Measurements from ENCODE around the gene LHB. TPM values are rescaled to one million over a fixed set of nuclear protein-coding genes. Genes with fewer than 3 reads are reported as not detected.

Gene LHB
- total RNA-seq, 2 donors from 2014 or later, result not detected

DNA sequence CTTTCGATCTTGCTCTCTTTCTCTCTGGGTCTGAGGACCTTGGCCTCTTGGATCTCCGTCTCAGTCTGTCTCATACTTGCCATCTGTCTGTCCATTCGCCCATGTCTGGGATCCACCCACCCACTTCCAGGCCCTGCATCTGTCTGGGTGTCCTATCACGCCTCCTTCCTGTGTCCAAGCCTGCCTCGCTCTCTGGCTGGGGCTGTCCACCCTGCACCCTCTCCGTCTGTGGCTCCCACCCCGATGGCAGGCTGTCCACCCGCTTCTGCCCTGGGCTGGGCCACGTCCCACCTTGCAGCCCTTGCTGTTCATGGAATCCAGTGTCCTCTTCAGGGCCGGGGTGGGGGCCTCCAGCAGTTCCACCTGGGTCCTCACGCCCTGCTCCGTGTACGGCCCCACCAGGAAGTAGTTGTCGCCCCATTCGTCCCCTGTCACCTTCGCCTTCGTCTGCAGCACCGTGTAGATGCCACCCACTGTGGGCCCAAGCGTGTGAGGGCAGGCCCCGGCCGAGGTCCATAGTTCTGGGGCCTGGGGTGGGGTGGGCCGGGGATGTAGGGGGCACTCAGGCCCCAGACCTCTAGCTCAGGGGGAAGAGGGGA, 25.8 kb downstream of the LHB start:
- no peak for DNase-seq
- Histone ChIP-seq H3K9ac (ENCODE audit: low read depth in 2 of 2, low read length in 2 of 2) (no peak overlapping the region), H3K4me1 (peaks cover 9% of the 10 kb centered on the region), H3K36me3 (no peaks in the 10 kb centered on the region), H3K27ac (no peak overlapping the region), H3K27me3 (no peaks in the 10 kb centered on the region), H3K9me3 (no peaks in the 10 kb centered on the region), H3K4me3 (no peak overlapping the region)
- TF ChIP-seq, protein P1, sequence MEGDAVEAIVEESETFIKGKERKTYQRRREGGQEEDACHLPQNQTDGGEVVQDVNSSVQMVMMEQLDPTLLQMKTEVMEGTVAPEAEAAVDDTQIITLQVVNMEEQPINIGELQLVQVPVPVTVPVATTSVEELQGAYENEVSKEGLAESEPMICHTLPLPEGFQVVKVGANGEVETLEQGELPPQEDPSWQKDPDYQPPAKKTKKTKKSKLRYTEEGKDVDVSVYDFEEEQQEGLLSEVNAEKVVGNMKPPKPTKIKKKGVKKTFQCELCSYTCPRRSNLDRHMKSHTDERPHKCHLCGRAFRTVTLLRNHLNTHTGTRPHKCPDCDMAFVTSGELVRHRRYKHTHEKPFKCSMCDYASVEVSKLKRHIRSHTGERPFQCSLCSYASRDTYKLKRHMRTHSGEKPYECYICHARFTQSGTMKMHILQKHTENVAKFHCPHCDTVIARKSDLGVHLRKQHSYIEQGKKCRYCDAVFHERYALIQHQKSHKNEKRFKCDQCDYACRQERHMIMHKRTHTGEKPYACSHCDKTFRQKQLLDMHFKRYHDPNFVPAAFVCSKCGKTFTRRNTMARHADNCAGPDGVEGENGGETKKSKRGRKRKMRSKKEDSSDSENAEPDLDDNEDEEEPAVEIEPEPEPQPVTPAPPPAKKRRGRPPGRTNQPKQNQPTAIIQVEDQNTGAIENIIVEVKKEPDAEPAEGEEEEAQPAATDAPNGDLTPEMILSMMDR (IDR thresholded peaks at IDR 0.05), result no peak
- intact Hi-C loops (cut with DNase I), result no loop called here

DNA sequence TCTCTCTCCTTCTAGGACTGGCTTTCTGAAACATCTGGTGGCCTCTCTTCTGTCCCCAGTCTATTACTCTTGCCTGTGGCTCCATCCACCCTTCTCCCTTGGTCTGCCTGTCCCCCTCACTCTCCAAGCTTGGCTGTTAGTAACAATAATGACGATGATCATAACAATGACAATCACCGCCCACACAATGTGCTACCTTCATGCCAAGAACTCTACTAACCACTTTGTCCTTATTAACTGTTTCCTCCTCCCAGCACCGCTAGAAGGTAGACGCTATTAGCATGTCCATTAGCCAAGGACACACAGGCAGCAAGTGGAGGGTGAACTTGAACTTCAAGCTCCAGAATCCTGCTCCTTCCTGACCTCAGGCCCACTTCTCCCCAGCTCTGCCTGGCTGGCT, 26.5 kb downstream of the LHB start:
- Histone ChIP-seq H3K27ac (no peak overlapping the region), H3K4me1 (peaks cover 9% of the 10 kb centered on the region), H3K36me3 (no peaks in the 10 kb centered on the region)

DNA sequence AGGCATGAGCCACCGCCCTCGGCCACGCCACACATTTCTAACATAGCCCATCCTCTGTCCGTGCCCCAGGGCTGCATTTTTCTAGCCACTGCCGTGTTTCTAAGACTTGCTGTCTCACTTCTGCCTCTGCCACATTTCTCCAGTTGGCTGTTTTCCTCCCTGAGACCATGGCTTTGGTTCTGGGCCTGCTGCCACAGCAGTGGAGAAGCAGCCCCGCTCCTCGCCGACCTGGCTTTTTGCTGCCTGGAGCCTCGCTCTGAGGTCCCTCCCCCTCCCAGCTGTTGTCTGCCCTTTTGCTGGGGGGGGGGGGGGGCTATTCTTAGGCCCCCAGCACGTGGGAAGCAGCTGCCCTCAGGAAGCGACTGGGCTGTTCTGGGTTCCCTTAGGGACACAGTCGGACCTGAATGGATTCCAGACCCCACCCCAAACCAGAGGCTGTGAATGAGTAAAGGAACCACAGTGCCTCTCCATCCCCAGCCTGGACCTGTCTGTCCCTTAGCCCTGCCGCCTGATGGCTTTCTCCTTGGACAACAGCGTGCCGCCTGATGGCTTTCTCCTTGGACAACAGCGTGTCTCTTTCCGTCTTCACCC, 27.1 kb downstream of the LHB start:
- intact Hi-C loops (cut with DNase I), result no loop called here
- H3K4me3 ChIP-seq, result no peak overlapping the region
- H3K36me3 ChIP-seq, result no peaks in the 10 kb centered on the region
- TF ChIP-seq, protein P1 (IDR thresholded peaks at IDR 0.05), result no peak
- H3K27me3 ChIP-seq, result no peaks in the 10 kb centered on the region
- H3K27ac ChIP-seq, result no peak overlapping the region
- H3K9ac ChIP-seq (ENCODE audit: low read depth in 2 of 2, low read length in 2 of 2), result no peak overlapping the region
- no peaks in the 10 kb centered on the region for H3K9me3 ChIP-seq
- DNase-seq, result no peak
- H3K4me1 ChIP-seq, result peaks cover 9% of the 10 kb centered on the region

More for the DNA sequence above, 26.5 kb downstream of the LHB start:
- Histone ChIP-seq H3K9me3 (no peaks in the 10 kb centered on the region), H3K27me3 (no peaks in the 10 kb centered on the region), H3K4me3 (no peak overlapping the region), H3K9ac (ENCODE audit: low read depth in 2 of 2, low read length in 2 of 2) (no peak overlapping the region)
- intact Hi-C loops (cut with DNase I), result no loop called here
- TF ChIP-seq, protein P1 (IDR thresholded peaks at IDR 0.05), result no peak
- no peak for DNase-seq

DNA sequence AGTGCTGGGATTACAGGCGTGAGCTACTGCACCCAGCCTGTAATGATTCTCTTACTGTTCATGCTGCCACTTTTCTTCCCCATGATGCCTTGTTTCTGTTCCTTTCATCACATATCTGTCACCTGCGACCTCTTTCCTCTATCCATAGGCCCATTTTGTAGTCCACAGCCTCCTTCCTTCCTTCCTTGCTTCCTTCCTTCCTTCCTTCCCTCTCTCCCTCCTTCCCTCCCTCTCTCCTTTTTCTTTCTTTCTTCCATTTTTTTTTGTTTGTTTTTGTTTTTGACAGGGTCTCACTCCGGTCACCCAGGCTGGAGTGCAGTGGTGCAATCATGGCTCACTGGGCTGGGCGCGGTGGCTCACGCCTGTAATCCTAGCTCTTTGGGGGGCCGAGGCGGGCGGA, 28.0 kb downstream of the LHB start:
- Histone ChIP-seq H3K9ac (ENCODE audit: low read depth in 2 of 2, low read length in 2 of 2) (no peak overlapping the region), H3K36me3 (no peaks in the 10 kb centered on the region), H3K4me1 (peaks cover 9% of the 10 kb centered on the region), H3K27ac (no peak overlapping the region), H3K4me3 (no peak overlapping the region), H3K27me3 (no peaks in the 10 kb centered on the region), H3K9me3 (no peaks in the 10 kb centered on the region)
- intact Hi-C loops (cut with DNase I), result no loop called here
- no peak for DNase-seq
- TF ChIP-seq, protein P1 (IDR thresholded peaks at IDR 0.05), result no peak

DNA sequence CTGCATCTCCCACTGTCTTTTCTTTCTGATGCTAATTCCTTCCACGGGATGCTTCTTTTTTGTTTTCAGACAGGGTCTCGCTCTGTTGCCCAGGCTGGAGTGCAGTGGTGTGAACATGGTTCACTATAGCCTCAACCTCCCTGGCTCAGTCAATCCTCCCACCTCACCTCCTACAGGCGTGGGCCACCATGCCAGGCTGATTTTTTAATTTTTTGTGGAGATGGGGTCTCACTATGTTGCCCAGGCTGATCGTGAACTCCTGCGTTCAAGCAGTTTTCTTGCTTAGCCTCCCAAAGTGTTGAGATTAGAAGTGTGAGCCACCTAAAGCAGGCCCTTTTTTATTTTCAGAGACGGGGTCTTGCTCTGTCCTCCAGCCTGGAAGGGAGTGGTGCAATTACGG, 28.6 kb downstream of the LHB start:
- H3K36me3 ChIP-seq, result no peaks in the 10 kb centered on the region
- intact Hi-C loops (cut with DNase I), result no loop called here
- H3K9me3 ChIP-seq, result no peaks in the 10 kb centered on the region

More for the DNA sequence above, 28.6 kb downstream of the LHB start:
- no peak overlapping the region for H3K27ac ChIP-seq
- H3K4me1 ChIP-seq, result peaks cover 9% of the 10 kb centered on the region
- TF ChIP-seq, protein P1 (IDR thresholded peaks at IDR 0.05), result no peak
- H3K4me3 ChIP-seq, result no peak overlapping the region
- DNase-seq, result no peak
- H3K27me3 ChIP-seq, result no peaks in the 10 kb centered on the region
- H3K9ac ChIP-seq (ENCODE audit: low read depth in 2 of 2, low read length in 2 of 2), result no peak overlapping the region
